Testis (tissue), 2 donors: Measurements from ENCODE around the gene CCT7.

Experiments
- CTCF ChIP-seq, 3 experiments: fragments of 450-650 bp in 2 of 3; fragments of 200-600 bp in 1 of 3; sonication (generic) in 1 of 3; IDR thresholded peaks; one replicate each; pipeline ENCODE4 v1.5.1; 2016 to 2019; ENCODE audit warnings: antibody characterized with exemption in 3 of 3, mild to moderate bottlenecking in 2 of 3, moderate library complexity in 1 of 3
- POLR2A ChIP-seq: fragments of 450-650 bp; IDR thresholded peaks from one replicate; pipeline ENCODE4 v1.6.1; 2017; ENCODE audit warnings: antibody characterized with exemption, mild to moderate bottlenecking, moderate library complexity

GRCh38 chr2:73237168-73237567 lies 3.1 kb downstream of the CCT7 start:
- TF ChIP-seq POLR2A (no peak), CTCF (IDR thresholded peaks at IDR 0.05) (no peak)
